B cell (primary cell): ENCODE data around the gene C3orf22. TPM values are rescaled to one million over a fixed set of nuclear protein-coding genes. Genes with fewer than 3 reads are reported as not detected.

ENCODE experiments used
- ATAC-seq: fragments of 200-7000 bp; cut with Tn5 transposase; one replicate; pipeline ENCODE4 v1.10.0; 2021; ENCODE audit warnings: low read depth, mild to moderate bottlenecking, moderate number of reproducible peaks, moderate library complexity
- CTCF ChIA-PET: fragments of 350-600 bp; sonication (Branson Sonifier 250); formaldehyde crosslinking; loops from one replicate; lab custom pipeline; 2021; ENCODE audit warnings: antibody characterized with exemption, inconsistent platforms; lab: Charles Lee
- POLR2A ChIA-PET: fragments of 350-600 bp; sonication (Branson Sonifier 250); formaldehyde crosslinking; loops from one replicate; lab custom pipeline; 2021; ENCODE audit warnings: antibody characterized with exemption; lab: Charles Lee
- DNase-seq: peaks from one replicate; pipeline ENCODE4 v3.0.0; 2013
- H2AFZ ChIP-seq: 2 replicates; pipeline ENCODE4 v1.6.1; 2012; ENCODE audit warnings: mild to moderate bottlenecking, low read depth, low read length; ENCODE audit not compliant: insufficient read depth, poor library complexity, severe bottlenecking
- H3K27ac ChIP-seq, 2 donors: 1 replicate in 1 of 2; 2 replicates in 1 of 2; pipeline ENCODE4 v1.5.1; 2012 to 2013; ENCODE audit warnings: low read length in 2 of 2, mild to moderate bottlenecking in 2 of 2, moderate library complexity in 1 of 2
- H3K27me3 ChIP-seq, 4 experiments: fragments of 200-600 bp in 1 of 4; sonication (generic) in 1 of 4; replicated peaks in 1 of 4; 1 replicate in 2 of 4; 2 replicates in 2 of 4; pipeline versions ENCODE4 v1.6.1 to v1.7.0; 2013 to 2016; ENCODE audit warnings: low read length in 3 of 4, mild to moderate bottlenecking in 2 of 4, mixed read lengths in 1 of 4, moderate library complexity in 1 of 4; ENCODE audit not compliant: insufficient read depth in 4 of 4, control insufficient read depth in 3 of 4; ENCODE audit errors: control extremely low read depth in 1 of 4
- H3K36me3 ChIP-seq, 2 experiments: replicated peaks in 1 of 2; 1 replicate in 1 of 2; 2 replicates in 1 of 2; pipeline versions ENCODE4 v1.6.1 to v1.7.1; 2013; ENCODE audit warnings: low read length in 1 of 2; ENCODE audit not compliant: insufficient read depth in 2 of 2, control insufficient read depth in 1 of 2; ENCODE audit errors: control extremely low read depth in 1 of 2, extremely low read depth in 1 of 2
- H3K4me1 ChIP-seq, 2 donors: fragments of 200-600 bp in 1 of 2; sonication (generic) in 1 of 2; 1 replicate in 1 of 2; 2 replicates in 1 of 2; pipeline versions ENCODE4 v1.5.1 to v1.6.1; 2013 to 2017; ENCODE audit warnings: low read length in 2 of 2; ENCODE audit not compliant: control insufficient read depth in 2 of 2, insufficient read depth in 2 of 2
- H3K4me2 ChIP-seq: replicated peaks from 2 replicates; pipeline ENCODE3; 2012; ENCODE audit warnings: mild to moderate bottlenecking, low read depth, low read length; ENCODE audit not compliant: poor library complexity, severe bottlenecking
- H3K4me3 ChIP-seq, 5 experiments: fragments of 200-600 bp in 1 of 5; sonication (generic) in 1 of 5; 1 replicate in 3 of 5; 2 replicates in 2 of 5; pipeline versions ENCODE4 v1.5.1 to v1.7.0; 2011 to 2016; ENCODE audit warnings: low read length in 4 of 5, mild to moderate bottlenecking in 4 of 5, low read depth in 2 of 5, control low read depth in 1 of 5, moderate library complexity in 1 of 5; ENCODE audit not compliant: insufficient read depth in 1 of 5; ENCODE audit errors: control extremely low read depth in 1 of 5, extremely low read depth in 1 of 5
- H3K79me2 ChIP-seq: fragments of 200-600 bp; sonication (generic); one replicate; pipeline ENCODE4 v1.6.0; 2016; ENCODE audit warnings: low read length; ENCODE audit not compliant: control insufficient read depth, insufficient read depth
- H3K9ac ChIP-seq: fragments of 200-600 bp; sonication (generic); 2 replicates; pipeline ENCODE4 v1.6.1; 2017; ENCODE audit warnings: mild to moderate bottlenecking, low read length, moderate library complexity
- H3K9me3 ChIP-seq, 3 donors: one replicate each; pipeline versions ENCODE4 v1.6.1 to v1.7.1; 2013; ENCODE audit warnings: low read length in 2 of 3; ENCODE audit not compliant: control insufficient read depth in 2 of 3, insufficient read depth in 1 of 3; ENCODE audit errors: control extremely low read depth in 1 of 3
- H4K20me1 ChIP-seq: 2 replicates; pipeline ENCODE4 v1.6.0; 2012; ENCODE audit warnings: mild to moderate bottlenecking, low read length; ENCODE audit not compliant: insufficient read depth, control insufficient read depth, poor library complexity, severe bottlenecking
- H3K27ac Mint-ChIP-seq: one replicate; pipeline ENCODE4 v1.8.0; 2021; ENCODE audit warnings: mixed read lengths
- H3K27me3 Mint-ChIP-seq: one replicate; pipeline ENCODE4 v1.8.0; 2021; ENCODE audit warnings: mixed read lengths
- H3K4me1 Mint-ChIP-seq: one replicate; pipeline ENCODE4 v1.8.0; 2021; ENCODE audit warnings: mixed read lengths
- H3K4me3 Mint-ChIP-seq: one replicate; pipeline ENCODE4 v1.8.0; 2021; ENCODE audit warnings: mixed read lengths
- H3K9me3 Mint-ChIP-seq: one replicate; pipeline ENCODE4 v1.8.0; 2022; ENCODE audit warnings: mixed read lengths; ENCODE audit not compliant: insufficient read depth
- CTCF ChIP-seq: fragments of 200-600 bp; IDR thresholded peaks from one replicate; pipeline ENCODE4 v1.8.0; 2022; ENCODE audit warnings: antibody characterized with exemption, mild to moderate bottlenecking
- EZH2 ChIP-seq: IDR thresholded peaks from 2 replicates; pipeline ENCODE4 v1.6.1; 2012; ENCODE audit warnings: borderline replicate concordance, low read depth, mild to moderate bottlenecking, moderate library complexity, low read length; ENCODE audit not compliant: insufficient read depth, poor library complexity, severe bottlenecking
- WGBS: methylation state at CpG from one replicate; pipeline ENCODE4 v1.1.5; 2013; ENCODE audit warnings: missing lambda C conversion rate; ENCODE audit not compliant: insufficient coverage; 5-methylcytosine and 5-hydroxymethylcytosine counted together
- intact Hi-C: fragments of 100-400 bp; cut with micrococcal nuclease; formaldehyde crosslinking; loops from one replicate; pipeline ENCODE4 v1.10.0; 2022
- polyA plus RNA-seq: library from polyadenylated mRNA; depleted of rRNA; stranded (reverse); fragments of >200 nt; gene quantifications from 2 replicates; pipeline ENCODE4 v1.2.3, GENCODE V29; 2012
- total RNA-seq, 2 donors: library from RNA; stranded (reverse); fragments of 120-200 nt in 1 of 2; gene quantifications; 1 replicate in 1 of 2; 2 replicates in 1 of 2; pipeline versions ENCODE4 v1.2.3 to v1.2.4, GENCODE V29; 2013 to 2022

Gene C3orf22
- total and polyA plus RNA-seq, 2 donors (not counting 1 experiment from before 2014, with no cell fraction given) = not detected

- Histone ChIP-seq H3K27ac (no peak overlapping the region), H2AFZ (no peak overlapping the region), H3K4me2 (no peak overlapping the region), H3K36me3 (no peaks in the 10 kb centered on the region), H3K9me3 (no peaks in the 10 kb centered on the region), H3K4me3 (no peak overlapping the region), H4K20me1 (no peaks in the 10 kb centered on the region), H3K27me3 (no peaks in the 10 kb centered on the region), H3K4me1 (no peaks in the 10 kb centered on the region), H3K79me2 (no peaks in the 10 kb centered on the region), H3K9ac (no peak overlapping the region)
- H3K4me3 Mint-ChIP-seq = no peak overlapping the region
- no peak for ATAC-seq
- H3K9me3 Mint-ChIP-seq = no peaks in the 10 kb centered on the region
- no peak overlapping the region for H3K27ac Mint-ChIP-seq
- intact Hi-C loops = no loop called here
- ChIA-PET CTCF (no interaction called here), POLR2A (no interaction called here)
- WGBS = 89% methylated on average over 18 of the region's 18 CpGs
- no peaks in the 10 kb centered on the region for H3K4me1 Mint-ChIP-seq
- TF ChIP-seq CTCF (no peak), EZH2 (no peak)
- peaks cover 7% of the 10 kb centered on the region for H3K27me3 Mint-ChIP-seq
- DNase-seq = no peak
Observed at GRCh38 chr3:126509597-126510307, 49.0 kb downstream of the C3orf22 start.

GRCh38 chr3:126508564-126508964 lies 50.2 kb downstream of the C3orf22 start:
- intact Hi-C loops = no loop called here
- DNase-seq (no peak), ATAC-seq (no peak)
- Histone ChIP-seq H3K4me3 (no peak overlapping the region), H3K27me3 (no peaks in the 10 kb centered on the region), H3K4me1 (no peaks in the 10 kb centered on the region), H3K4me2 (no peak overlapping the region), H3K27ac (no peak overlapping the region), H4K20me1 (no peaks in the 10 kb centered on the region), H3K9ac (no peak overlapping the region), H3K9me3 (no peaks in the 10 kb centered on the region), H2AFZ (no peak overlapping the region), H3K79me2 (no peaks in the 10 kb centered on the region), H3K36me3 (no peaks in the 10 kb centered on the region)
- no peak for TF ChIP-seq EZH2
- no peak for TF ChIP-seq CTCF
- H3K4me3 Mint-ChIP-seq = no peak overlapping the region
- no peaks in the 10 kb centered on the region for H3K4me1 Mint-ChIP-seq
- ChIA-PET CTCF (interaction anchor here (0.6 to 1.7 kb wide), 2 partner anchors 11 to 14 kb away, joined by 3 to 5 read pairs; no protein-coding TSS in a partner anchor), POLR2A (no interaction called here)
- H3K27me3 Mint-ChIP-seq = peaks cover 10% of the 10 kb centered on the region
- 94% methylated on average over 4 of the region's 4 CpGs for WGBS
- no peaks in the 10 kb centered on the region for H3K9me3 Mint-ChIP-seq
- no peak overlapping the region for H3K27ac Mint-ChIP-seq
